Embryonic facial prominence (tissue), 1 donor: ENCODE results near the gene SPPL2B.

ENCODE experiments used
- DNase-seq: peaks from one replicate; pipeline ENCODE4 v3.0.0-alpha.2; 2016; ENCODE audit errors: extremely low spot score

SPPL2B gene

GRCh38 chr19:2300533-2300932, 28.0 kb upstream of the SPPL2B start:
- DNase-seq = no peak

GRCh38 chr19:2302319-2303210, 25.9 kb upstream of the SPPL2B start:
- DNase-seq = no peak

- DNase-seq = no peak
Observed at GRCh38 chr19:2303211-2303798, 25.2 kb upstream of the SPPL2B start.

- no peak for DNase-seq
Observed at GRCh38 chr19:2305452-2306280, 22.8 kb upstream of the SPPL2B start.

GRCh38 chr19:2306281-2306806, 22.1 kb upstream of the SPPL2B start:
- no peak for DNase-seq

- no peak for DNase-seq
Observed at GRCh38 chr19:2306971-2307370, 21.5 kb upstream of the SPPL2B start.

- DNase-seq = no peak
Observed at GRCh38 chr19:2307518-2308012, 20.9 kb upstream of the SPPL2B start.

- DNase-seq = no peak
Observed at GRCh38 chr19:2308114-2308556, 20.3 kb upstream of the SPPL2B start, which contains the start of gene LINGO3. Gene LINGO3 (minus strand): TSS chr19:2308154. CDS start chr19:2291776, 16,378 bp downstream.

GRCh38 chr19:2309734-2310362, 18.6 kb upstream of the SPPL2B start:
- no peak for DNase-seq

GRCh38 chr19:2311093-2311492, 17.4 kb upstream of the SPPL2B start:
- no peak for DNase-seq

- no peak for DNase-seq
Observed at GRCh38 chr19:2312820-2313501, 15.5 kb upstream of the SPPL2B start.

GRCh38 chr19:2315121-2315817, 13.2 kb upstream of the SPPL2B start:
- DNase-seq = no peak

- DNase-seq = no peak
Observed at GRCh38 chr19:2315818-2316353, 12.6 kb upstream of the SPPL2B start.

- no peak for DNase-seq
Observed at GRCh38 chr19:2317300-2317699, 11.2 kb upstream of the SPPL2B start.

GRCh38 chr19:2317756-2318155, 10.7 kb upstream of the SPPL2B start:
- DNase-seq = no peak

- DNase-seq = no peak
Observed at GRCh38 chr19:2318923-2319322, 9.6 kb upstream of the SPPL2B start.

- DNase-seq = no peak
Observed at GRCh38 chr19:2319551-2319950, 8.9 kb upstream of the SPPL2B start.

- no peak for DNase-seq
Observed at GRCh38 chr19:2320049-2320448, 8.4 kb upstream of the SPPL2B start.

- DNase-seq = no peak
Observed at GRCh38 chr19:2320939-2321338, 7.5 kb upstream of the SPPL2B start.
